HepG2 (cell line): ENCODE results near the gene RPS19BP1. TPM values are rescaled to one million over a fixed set of nuclear protein-coding genes. Genes with fewer than 3 reads are reported as not detected.

ENCODE experiments used
- ATM ChIP-seq: fragments of 450-650 bp; IDR thresholded peaks from 2 replicates; pipeline ENCODE4 v1.7.1; 2017; ENCODE audit warnings: mild to moderate bottlenecking, borderline replicate concordance
- BCLAF1 ChIP-seq: fragments of 450-650 bp; IDR thresholded peaks from 2 replicates; pipeline ENCODE4 v1.6.1; 2017; ENCODE audit warnings: mild to moderate bottlenecking
- HNRNPUL1 ChIP-seq: fragments of 200-400 bp; formaldehyde crosslinking; IDR thresholded peaks from 2 replicates; pipeline ENCODE4 v1.6.1; 2017; ENCODE audit warnings: low read depth, mild to moderate bottlenecking, low read length, moderate library complexity
- IRX3 ChIP-seq: sonication (generic); formaldehyde crosslinking; IDR thresholded peaks from 2 replicates; pipeline ENCODE4 v1.8.1; 2023; ENCODE audit warnings: mild to moderate bottlenecking, low read depth, missing genetic modification reagents, borderline replicate concordance
- LBX2 ChIP-seq: sonication (generic); formaldehyde crosslinking; IDR thresholded peaks from 2 replicates; pipeline ENCODE4 v1.5.0; 2020; ENCODE audit warnings: missing genetic modification reagents, mild to moderate bottlenecking, borderline replicate concordance
- MEIS2 ChIP-seq: sonication (generic); formaldehyde crosslinking; IDR thresholded peaks from 2 replicates; pipeline ENCODE4 v1.9.0; 2021; ENCODE audit warnings: mild to moderate bottlenecking, missing genetic modification reagents
- MTF1 ChIP-seq: sonication (generic); formaldehyde crosslinking; IDR thresholded peaks from 2 replicates; pipeline ENCODE4 v1.5.0; 2020; ENCODE audit warnings: missing genetic modification reagents
- POLR2G ChIP-seq: fragments of 200-400 bp; formaldehyde crosslinking; IDR thresholded peaks from 2 replicates; pipeline ENCODE4 v1.6.1; 2018; ENCODE audit warnings: mild to moderate bottlenecking, low read depth, low read length, moderate library complexity
- RELA ChIP-seq: sonication (generic); formaldehyde crosslinking; IDR thresholded peaks from 2 replicates; pipeline ENCODE4 v1.4.0; 2020; ENCODE audit warnings: missing genetic modification reagents
- RORA ChIP-seq: sonication (generic); formaldehyde crosslinking; IDR thresholded peaks from 2 replicates; pipeline ENCODE4 v1.5.0; 2020; ENCODE audit warnings: mild to moderate bottlenecking, missing genetic modification reagents, moderate library complexity
- SMAD9 ChIP-seq: sonication (generic); formaldehyde crosslinking; IDR thresholded peaks from 2 replicates; pipeline ENCODE4 v1.5.1; 2020; ENCODE audit warnings: mild to moderate bottlenecking, missing genetic modification reagents
- SRF ChIP-seq: IDR thresholded peaks from 2 replicates; pipeline ENCODE4 v1.6.1; 2011; ENCODE audit warnings: mild to moderate bottlenecking, low read depth, low read length, moderate library complexity
- TCF12 ChIP-seq, 2 experiments: fragments of 450-650 bp in 1 of 2; sonication (generic) in 1 of 2; formaldehyde crosslinking in 1 of 2; IDR thresholded peaks; 2 replicates each; pipeline versions ENCODE4 v1.6.1 to v1.8.0; 2017 to 2022; ENCODE audit warnings: antibody characterized with exemption in 1 of 2, mild to moderate bottlenecking in 1 of 2, missing genetic modification reagents in 1 of 2, moderate library complexity in 1 of 2
- TFDP2 ChIP-seq: sonication (generic); formaldehyde crosslinking; IDR thresholded peaks from 2 replicates; pipeline ENCODE4 v1.4.0; 2020; ENCODE audit warnings: missing genetic modification reagents
- ZBTB7B ChIP-seq: sonication (generic); formaldehyde crosslinking; IDR thresholded peaks from 2 replicates; pipeline ENCODE4 v1.4.0; 2020; ENCODE audit warnings: missing genetic modification reagents
- ZNF432 ChIP-seq: sonication (generic); formaldehyde crosslinking; IDR thresholded peaks from 2 replicates; pipeline ENCODE4 v1.5.0; 2020; ENCODE audit warnings: missing genetic modification reagents, mild to moderate bottlenecking, borderline replicate concordance
- ZNF563 ChIP-seq: sonication (generic); formaldehyde crosslinking; IDR thresholded peaks from 2 replicates; pipeline ENCODE4 v1.8.0; 2022; ENCODE audit warnings: mild to moderate bottlenecking, moderate library complexity, missing genetic modification reagents
- ZNF792 ChIP-seq: IDR thresholded peaks from 2 replicates; pipeline ENCODE4 v1.6.1; 2016
- polyA plus RNA-seq, 8 experiments: library from polyadenylated mRNA; depleted of rRNA in 3 of 8; stranded (reverse) in 7 of 8; unstranded in 1 of 8; fragments of >200 nt; fragmentation: Illumina TruSeq in 4 of 8; extraction: Trizol in 4 of 8; gene quantifications; 2 replicates each; pipeline versions ENCODE4 v1.2.1 to v1.2.3, GENCODE V29; 2011 to 2016; ENCODE audit warnings: low read depth in 4 of 8, missing spikeins in 1 of 8, mixed read lengths in 1 of 8; ENCODE audit not compliant: insufficient read depth in 1 of 8
- total RNA-seq, 5 experiments: library from RNA; depleted of rRNA; stranded (reverse); fragments of >200 nt; fragmentation: Illumina TruSeq; extraction: Trizol; gene quantifications; 2 replicates each; pipeline ENCODE4 v1.2.3, GENCODE V29; 2016; ENCODE audit warnings: low read depth in 1 of 5

RPS19BP1 gene
- total and polyA plus RNA-seq, 2 of the 13 experiments (the other 11 are each of a cell fraction or from before 2014, with no cell fraction given): 44.3 to 81.3 TPM

GRCh38 chr22:39520226-39521105 lies 12.1 kb downstream of the RPS19BP1 start, which contains the start of gene ATF4 (continued):
- TF ChIP-seq SMAD9 (CRISPR knock-in tag) (peak; percentile 40; the same call in 1 of the 2 replicates), MTF1 (peak; percentile 52; the same call in 1 of the 2 replicates), TFDP2 (CRISPR knock-in tag) (no peak), POLR2G (peak; percentile 98), SRF (no peak; the same call in 1 of the 2 replicates), ZNF432 (CRISPR knock-in tag) (no peak), ATM (no peak), LBX2 (CRISPR knock-in tag) (peak; percentile 65; the same call in 1 of the 2 replicates), ZBTB7B (peak; percentile 63; the same call in 1 of the 2 replicates), RORA (CRISPR knock-in tag) (no peak), RELA (no peak), MEIS2 (CRISPR knock-in tag) (peak; percentile 70; the same call in 1 of the 2 replicates), IRX3 (CRISPR knock-in tag) (0 out of 2 replicates have a peak, but pooled peaks have one; percentile 51), ZNF563 (peak; percentile 91), TCF12 (IDR thresholded peaks at IDR 0.05) (no peak), TCF12 (CRISPR knock-in tag; IDR thresholded peaks at IDR 0.05) (no peak), BCLAF1 (no peak), HNRNPUL1 (peak; percentile 29; the same call in 1 of the 2 replicates), ZNF792 (CRISPR knock-in tag) (0 out of 2 replicates have a peak, but pooled peaks have one; percentile 12)
